Testis (tissue), 3 donors: ENCODE measurements around the gene GABRB2. TPM values are rescaled to one million over a fixed set of nuclear protein-coding genes. Genes with fewer than 3 reads are reported as not detected.

ENCODE experiments used
- DNase-seq: peaks from one replicate; pipeline ENCODE4 v3.0.0-alpha.2; 2019
- H3K27ac ChIP-seq, 2 donors: fragments of 200-600 bp; sonication (generic); one replicate each; pipeline ENCODE4 v1.5.1; 2019
- H3K27me3 ChIP-seq: fragments of 200-600 bp; sonication (generic); one replicate; pipeline ENCODE4 v1.5.1; 2019
- H3K36me3 ChIP-seq: fragments of 200-600 bp; sonication (generic); one replicate; pipeline ENCODE4 v1.5.1; 2017; ENCODE audit warnings: low read depth; ENCODE audit errors: missing control alignments
- H3K4me1 ChIP-seq: fragments of 200-600 bp; sonication (generic); one replicate; pipeline ENCODE4 v1.5.1; 2019
- H3K4me3 ChIP-seq, 2 donors: fragments of 200-600 bp; sonication (generic); one replicate each; pipeline ENCODE4 v1.5.1; 2017 to 2019
- H3K9me3 ChIP-seq: fragments of 200-600 bp; sonication (generic); one replicate; pipeline ENCODE4 v1.5.1; 2017
- POLR2A ChIP-seq: fragments of 450-650 bp; IDR thresholded peaks from one replicate; pipeline ENCODE4 v1.6.1; 2017; ENCODE audit warnings: antibody characterized with exemption, mild to moderate bottlenecking, moderate library complexity
- WGBS, 2 donors: methylation state at CpG; one replicate each; pipeline ENCODE4 v1.1.5; 2018; 5-methylcytosine and 5-hydroxymethylcytosine counted together
- intact Hi-C: fragments of 100-400 bp; cut with DNase I; formaldehyde crosslinking; loops from one replicate; pipeline ENCODE4 v1.15.1; 2023; ENCODE audit warnings: low total_unique reads
- polyA plus RNA-seq: library from polyadenylated mRNA; stranded (reverse); fragments of 350-450 nt; fragmentation: Illumina TruSeq; extraction: RNeasy Lipid Tissue Mini Kit (QIAGEN cat#74804); gene quantifications from one replicate; pipeline ENCODE4 v1.2.3, GENCODE V29; 2014; ENCODE audit warnings: low read depth, low replicate concordance; ENCODE audit not compliant: insufficient read depth
- total RNA-seq, 2 donors: library from RNA; depleted of rRNA; stranded (reverse); fragments of >200 nt; gene quantifications; one replicate each; pipeline ENCODE4 v1.2.3, GENCODE V29; 2016
- TF ChIP-seq, protein P1 (sequence below), 3 experiments: fragments of 450-650 bp in 2 of 3; fragments of 200-600 bp in 1 of 3; sonication (generic) in 1 of 3; IDR thresholded peaks; one replicate each; pipeline ENCODE4 v1.5.1; 2016 to 2019; ENCODE audit warnings: antibody characterized with exemption in 3 of 3, mild to moderate bottlenecking in 2 of 3, moderate library complexity in 1 of 3

GABRB2 gene
- total and polyA plus RNA-seq, 3 donors from 2014 or later: 1.3 to 4.7 (median 4.0) TPM

DNA sequence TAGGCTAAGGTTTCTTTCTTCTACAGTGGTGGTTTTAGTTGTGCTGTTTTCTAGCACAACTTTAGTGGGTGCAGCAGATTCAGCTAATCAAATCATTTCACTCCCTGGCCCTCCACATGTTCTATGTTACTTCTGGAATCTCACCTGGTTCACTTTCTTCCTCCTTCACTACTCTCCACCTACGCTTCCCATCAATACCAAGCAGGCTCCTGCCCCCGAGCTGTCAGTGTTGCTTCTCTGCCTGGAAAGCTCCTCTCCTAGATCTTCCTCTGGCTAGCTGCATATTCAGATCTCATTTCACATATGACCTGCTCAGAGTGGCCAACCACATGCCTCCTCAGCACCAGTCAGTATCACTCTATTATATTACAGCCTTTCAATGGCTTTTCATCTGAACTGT, 19.6 kb upstream of the GABRB2 start:
- TF ChIP-seq, protein P1, sequence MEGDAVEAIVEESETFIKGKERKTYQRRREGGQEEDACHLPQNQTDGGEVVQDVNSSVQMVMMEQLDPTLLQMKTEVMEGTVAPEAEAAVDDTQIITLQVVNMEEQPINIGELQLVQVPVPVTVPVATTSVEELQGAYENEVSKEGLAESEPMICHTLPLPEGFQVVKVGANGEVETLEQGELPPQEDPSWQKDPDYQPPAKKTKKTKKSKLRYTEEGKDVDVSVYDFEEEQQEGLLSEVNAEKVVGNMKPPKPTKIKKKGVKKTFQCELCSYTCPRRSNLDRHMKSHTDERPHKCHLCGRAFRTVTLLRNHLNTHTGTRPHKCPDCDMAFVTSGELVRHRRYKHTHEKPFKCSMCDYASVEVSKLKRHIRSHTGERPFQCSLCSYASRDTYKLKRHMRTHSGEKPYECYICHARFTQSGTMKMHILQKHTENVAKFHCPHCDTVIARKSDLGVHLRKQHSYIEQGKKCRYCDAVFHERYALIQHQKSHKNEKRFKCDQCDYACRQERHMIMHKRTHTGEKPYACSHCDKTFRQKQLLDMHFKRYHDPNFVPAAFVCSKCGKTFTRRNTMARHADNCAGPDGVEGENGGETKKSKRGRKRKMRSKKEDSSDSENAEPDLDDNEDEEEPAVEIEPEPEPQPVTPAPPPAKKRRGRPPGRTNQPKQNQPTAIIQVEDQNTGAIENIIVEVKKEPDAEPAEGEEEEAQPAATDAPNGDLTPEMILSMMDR (IDR thresholded peaks at IDR 0.05): no peak
- TF ChIP-seq POLR2A: no peak
- Histone ChIP-seq H3K36me3 (no peaks in the 10 kb centered on the region), H3K4me3 (no peak overlapping the region), H3K27ac (no peak overlapping the region), H3K4me1 (no peaks in the 10 kb centered on the region), H3K9me3 (no peaks in the 10 kb centered on the region), H3K27me3 (no peaks in the 10 kb centered on the region)
- intact Hi-C loops: no loop called here
- WGBS, 2 donors: 69 to 87% methylated on average over 2 of the region's 2 CpGs
- DNase-seq: no peak

- H3K27ac ChIP-seq: no peak overlapping the region
- no peak for TF ChIP-seq POLR2A
- TF ChIP-seq, protein P1 (IDR thresholded peaks at IDR 0.05): no peak
- H3K36me3 ChIP-seq: no peaks in the 10 kb centered on the region
- WGBS, 2 donors: 76 to 82% methylated on average over 2 of the region's 2 CpGs
- H3K27me3 ChIP-seq: no peaks in the 10 kb centered on the region
- intact Hi-C loops: no loop called here
- no peaks in the 10 kb centered on the region for H3K4me1 ChIP-seq
- H3K9me3 ChIP-seq: no peaks in the 10 kb centered on the region
- no peak for DNase-seq
- no peak overlapping the region for H3K4me3 ChIP-seq
Observed at GRCh38 chr5:161562446-161562845, 15.9 kb upstream of the GABRB2 start.

DNA sequence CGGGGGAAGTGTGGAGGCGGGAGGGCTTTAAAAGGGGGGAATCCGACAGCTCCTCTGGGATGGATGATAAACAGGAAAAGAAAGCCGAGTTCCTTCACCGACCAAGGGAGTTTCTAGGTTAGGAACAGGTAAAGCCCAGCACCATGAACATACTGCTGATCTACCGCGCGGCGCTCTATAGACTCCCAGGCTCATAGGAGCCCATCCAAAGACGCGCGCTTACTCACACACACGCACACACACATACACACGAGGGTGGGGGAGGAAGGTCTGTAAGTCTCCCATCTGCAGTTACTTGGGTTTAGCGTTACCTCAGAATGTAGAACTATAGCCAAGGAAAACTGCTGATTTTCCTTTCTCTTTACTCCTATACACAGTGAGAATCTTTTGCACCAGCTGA, 2.6 kb upstream of the GABRB2 start:
- Histone ChIP-seq H3K4me1 (peaks cover 15% of the 10 kb centered on the region), H3K27me3 (no peaks in the 10 kb centered on the region), H3K4me3 (peak overlapping the region in 1 of 2 donors; percentile 64), H3K36me3 (no peaks in the 10 kb centered on the region), H3K9me3 (no peaks in the 10 kb centered on the region), H3K27ac (no peak overlapping the region)
- 2 to 4% methylated on average over 15 of the region's 15 CpGs for WGBS, 2 donors
- intact Hi-C loops: no loop called here
- peak; percentile 17 for DNase-seq
- TF ChIP-seq, protein P1 (IDR thresholded peaks at IDR 0.05): no peak
- no peak for TF ChIP-seq POLR2A

GRCh38 chr5:161548487-161549094, 2.1 kb upstream of the GABRB2 start:
- intact Hi-C loops: no loop called here
- H3K9me3 ChIP-seq: no peaks in the 10 kb centered on the region
- TF ChIP-seq, protein P1 (IDR thresholded peaks at IDR 0.05): no peak
- TF ChIP-seq POLR2A: no peak
- no peak overlapping the region for H3K27ac ChIP-seq
- H3K4me1 ChIP-seq: peaks cover 15% of the 10 kb centered on the region
- no peaks in the 10 kb centered on the region for H3K36me3 ChIP-seq
- no peak for DNase-seq
- no peaks in the 10 kb centered on the region for H3K27me3 ChIP-seq
- peak overlapping the region; percentile 45 to 64 for H3K4me3 ChIP-seq
- WGBS, 2 donors: 0 to 3% methylated on average over 20 to 27 of the region's 32 CpGs
